ENCODE data around the gene CDK10. TPM values are rescaled to one million over a fixed set of nuclear protein-coding genes. Genes with fewer than 3 reads are reported as not detected.
A peak's percentile ranks its signal among the peaks of the same experiment; 100 is the strongest.
"Not testable (repeated sequence)": the region's sequence is repeated elsewhere in the genome, so short reads cannot be mapped to it uniquely, and the experiment has no call there.

The CDK10 gene
- total RNA-seq, 1 experiment from 2014 or later = 98.0 TPM

DNA sequence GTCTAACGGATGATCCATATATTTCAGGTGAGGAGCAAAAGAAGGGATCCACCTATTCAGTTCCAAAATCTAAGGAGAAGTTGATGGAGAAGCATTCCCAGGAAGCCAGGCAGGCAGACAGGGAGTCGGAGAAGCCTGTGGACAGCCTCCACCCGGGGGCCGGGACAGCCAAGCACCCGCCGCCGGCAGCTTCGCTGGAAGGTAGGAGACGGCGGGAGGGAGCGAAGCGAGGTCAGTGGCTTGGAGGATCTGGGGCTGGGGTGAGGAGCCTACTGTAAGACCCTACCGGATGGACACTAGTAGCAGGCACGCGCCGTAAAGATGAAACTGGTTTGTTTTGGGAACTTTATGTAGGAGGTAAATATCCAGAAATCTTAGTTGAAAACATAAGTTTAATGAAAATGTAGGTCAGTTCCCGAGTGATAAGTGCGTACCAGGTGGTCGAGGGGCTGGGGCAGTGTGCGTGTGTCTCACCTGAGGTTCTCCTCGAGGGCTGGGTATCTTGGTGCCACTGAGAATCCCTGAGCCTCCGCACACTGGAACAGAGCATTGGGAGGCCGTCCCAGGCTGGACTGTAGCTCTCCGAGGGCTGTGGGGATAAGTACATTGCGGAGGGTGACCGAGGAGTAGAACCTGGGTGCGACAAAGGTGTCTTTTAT is 28.1 kb upstream of the CDK10 start:
- Histone ChIP-seq H3K36me3 (ENCODE audit: insufficient read depth, low read length, poor library complexity, severe bottlenecking) (peaks cover 26% of the 10 kb centered on the region), H3K4me3 (ENCODE audit: low read depth, low read length, poor library complexity, severe bottlenecking) (peak overlapping the region; percentile 96), H3K4me1 (ENCODE audit: insufficient read depth, low read length, poor library complexity, severe bottlenecking) (peaks cover 18% of the 10 kb centered on the region), H3K27ac (ENCODE audit: low read depth, low read length, poor library complexity, severe bottlenecking) (peak overlapping the region; percentile 85), H3K9me3 (ENCODE audit: low read depth, low read length, poor library complexity, severe bottlenecking) (no peaks in the 10 kb centered on the region), H3K27me3 (replicated peaks; ENCODE audit: insufficient read depth, low read depth, low read length, poor library complexity) (no peaks in the 10 kb centered on the region)
- DNase-seq (ENCODE audit: low spot score) = no peak
- CTCF ChIA-PET = no interaction called here
- no peak for TF ChIP-seq EZH2 (IDR thresholded peaks at IDR 0.05; ENCODE audit: borderline replicate concordance, low read depth, low read length, poor library complexity, severe bottlenecking)
- no TSS peak for BruUV-seq (replicated peaks)
- intact Hi-C loops (cut with micrococcal nuclease; ENCODE audit: unreplicated experiment) = no loop called here
- POLR2A ChIA-PET (ENCODE audit: low non-redundant PET) = no interaction called here

- no peak overlapping the region for H3K27ac ChIP-seq (ENCODE audit: low read depth, low read length, poor library complexity, severe bottlenecking)
- CTCF ChIA-PET = no interaction called here
Measured at GRCh38 chr16:89660146-89660545, 26.3 kb upstream of the CDK10 start.

DNA sequence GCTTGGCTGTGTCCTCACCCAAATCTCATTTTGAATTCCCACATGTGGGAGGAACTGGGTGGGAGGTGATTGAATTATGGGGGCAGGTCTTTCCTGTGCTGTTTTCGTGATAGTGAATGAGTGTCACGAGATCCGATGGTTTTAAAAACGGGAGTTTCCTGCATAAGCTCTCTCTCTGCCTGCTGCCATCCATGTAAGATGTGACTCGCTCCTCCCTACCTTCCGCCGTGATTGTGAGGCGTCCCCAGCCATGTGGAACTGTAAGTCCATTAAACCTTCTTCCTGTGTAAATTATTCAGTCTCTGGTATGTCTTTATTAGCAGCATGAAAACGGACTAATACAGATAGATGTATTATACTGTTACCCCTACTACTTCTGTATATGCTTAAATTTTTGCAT is 25.3 kb upstream of the CDK10 start:
- POLR2A ChIA-PET (ENCODE audit: low non-redundant PET) = no interaction called here
- intact Hi-C loops (cut with micrococcal nuclease; ENCODE audit: unreplicated experiment) = no loop called here
- TF ChIP-seq CTCF (conservative IDR thresholded peaks at IDR 0.05; ENCODE audit: low read depth, low read length) = no peak
- no peak for TF ChIP-seq EZH2 (IDR thresholded peaks at IDR 0.05; ENCODE audit: borderline replicate concordance, low read depth, low read length, poor library complexity, severe bottlenecking)
- H3K9me3 ChIP-seq (ENCODE audit: low read depth, low read length, poor library complexity, severe bottlenecking) = no peaks in the 10 kb centered on the region
- H3K4me1 ChIP-seq (ENCODE audit: insufficient read depth, low read length, poor library complexity, severe bottlenecking) = peaks cover 18% of the 10 kb centered on the region
- no TSS peak for BruUV-seq (replicated peaks)
- CTCF ChIA-PET = no interaction called here
- H3K36me3 ChIP-seq (ENCODE audit: insufficient read depth, low read length, poor library complexity, severe bottlenecking) = peaks cover 30% of the 10 kb centered on the region
- H3K4me3 ChIP-seq (ENCODE audit: low read depth, low read length, poor library complexity, severe bottlenecking) = no peak overlapping the region
- H3K27ac ChIP-seq (ENCODE audit: low read depth, low read length, poor library complexity, severe bottlenecking) = no peak overlapping the region
- no peaks in the 10 kb centered on the region for H3K27me3 ChIP-seq (replicated peaks; ENCODE audit: insufficient read depth, low read depth, low read length, poor library complexity)
- no peak for DNase-seq (ENCODE audit: low spot score)

More at GRCh38 chr16:89660146-89660545, 26.3 kb upstream of the CDK10 start:
- no peak overlapping the region for H3K4me3 ChIP-seq (ENCODE audit: low read depth, low read length, poor library complexity, severe bottlenecking)
- TF ChIP-seq EZH2 (IDR thresholded peaks at IDR 0.05; ENCODE audit: borderline replicate concordance, low read depth, low read length, poor library complexity, severe bottlenecking) (no peak), CTCF (conservative IDR thresholded peaks at IDR 0.05; ENCODE audit: low read depth, low read length) (no peak)
- H3K36me3 ChIP-seq (ENCODE audit: insufficient read depth, low read length, poor library complexity, severe bottlenecking) = peaks cover 30% of the 10 kb centered on the region
- DNase-seq (ENCODE audit: low spot score) = no peak
- intact Hi-C loops (cut with micrococcal nuclease; ENCODE audit: unreplicated experiment) = no loop called here
- POLR2A ChIA-PET (ENCODE audit: low non-redundant PET) = no interaction called here
- peaks cover 18% of the 10 kb centered on the region for H3K4me1 ChIP-seq (ENCODE audit: insufficient read depth, low read length, poor library complexity, severe bottlenecking)
- BruUV-seq (replicated peaks) = no TSS peak
- H3K9me3 ChIP-seq (ENCODE audit: low read depth, low read length, poor library complexity, severe bottlenecking) = no peaks in the 10 kb centered on the region
- H3K27me3 ChIP-seq (replicated peaks; ENCODE audit: insufficient read depth, low read depth, low read length, poor library complexity) = no peaks in the 10 kb centered on the region

GRCh38 chr16:89664238-89664637 is 22.3 kb upstream of the CDK10 start:
- BruUV-seq (replicated peaks); CTCF ChIA-PET; POLR2A ChIA-PET (ENCODE audit: low non-redundant PET); H3K27me3 ChIP-seq (replicated peaks; ENCODE audit: insufficient read depth, low read depth, low read length, poor library complexity); intact Hi-C loops (cut with micrococcal nuclease; ENCODE audit: unreplicated experiment); H3K9me3 ChIP-seq (ENCODE audit: low read depth, low read length, poor library complexity, severe bottlenecking); DNase-seq (ENCODE audit: low spot score); H3K4me1 ChIP-seq (ENCODE audit: insufficient read depth, low read length, poor library complexity, severe bottlenecking); H3K4me3 ChIP-seq (ENCODE audit: low read depth, low read length, poor library complexity, severe bottlenecking): not testable (repeated sequence)
- peaks cover 28% of the 10 kb centered on the region for H3K36me3 ChIP-seq (ENCODE audit: insufficient read depth, low read length, poor library complexity, severe bottlenecking)
- H3K27ac ChIP-seq (ENCODE audit: low read depth, low read length, poor library complexity, severe bottlenecking) = peak overlapping the region; percentile 23

Data from A673 (cell line).